ENCODE results near the gene DIAPH3. TPM values are rescaled to one million over a fixed set of nuclear protein-coding genes. Genes with fewer than 3 reads are reported as not detected.

The DIAPH3 gene
- total RNA-seq, 2 donors from 2014 or later: 7.1 to 8.0 TPM

DNA sequence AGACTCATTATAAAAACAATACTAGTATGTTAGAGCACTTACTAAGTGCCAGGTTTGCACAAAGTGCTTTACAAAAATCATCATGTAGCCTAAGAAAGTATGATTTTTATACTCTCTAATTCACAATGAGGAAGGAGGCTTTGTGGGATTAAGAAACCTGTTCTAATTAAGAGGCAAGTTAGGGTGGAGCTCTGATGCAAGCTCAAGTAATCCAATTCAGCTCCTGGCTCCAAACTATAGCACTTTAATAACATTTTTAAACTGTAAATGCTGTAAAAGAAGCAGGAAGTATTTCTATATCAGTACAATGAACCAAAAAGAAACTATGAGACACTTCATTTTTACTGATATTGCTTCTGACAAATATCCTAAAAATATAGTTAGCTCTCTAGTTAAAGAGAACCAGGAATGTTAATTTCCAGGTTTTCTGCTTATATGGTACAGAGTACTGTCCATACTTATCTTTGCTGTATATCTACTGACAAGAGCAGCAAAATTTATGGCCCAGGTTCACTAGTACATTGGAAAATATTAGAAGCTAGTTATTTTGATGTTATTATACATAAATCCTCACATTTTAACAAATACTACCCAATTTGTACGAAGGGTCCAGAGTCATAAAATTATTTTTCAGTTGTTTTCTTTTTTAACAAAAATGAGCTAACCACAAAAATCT lies 482.0 kb downstream of the DIAPH3 start:
- Histone ChIP-seq H3K36me3 (no peaks in the 10 kb centered on the region), H3K27ac (no peak overlapping the region), H3K4me1 (ENCODE audit: control insufficient read depth in 1 of 2, low read depth in 2 of 2) (no peaks in the 10 kb centered on the region), H3K9me3 (no peaks in the 10 kb centered on the region), H3K27me3 (replicated peaks; ENCODE audit: insufficient read depth) (no peaks in the 10 kb centered on the region), H3K4me3 (no peak overlapping the region)
- DNase-seq (ENCODE audit: low spot score) (no peak), ATAC-seq (ENCODE audit: insufficient number of reproducible peaks, low FRiP score, low read depth) (no peak)
- TF ChIP-seq CTCF (IDR thresholded peaks at IDR 0.05): no peak

GRCh38 chr13:59680429-59681024 lies 483.2 kb downstream of the DIAPH3 start:
- Histone ChIP-seq H3K27me3 (replicated peaks; ENCODE audit: insufficient read depth) (no peaks in the 10 kb centered on the region), H3K27ac (no peak overlapping the region), H3K4me3 (no peak overlapping the region), H3K9me3 (no peaks in the 10 kb centered on the region), H3K4me1 (ENCODE audit: control insufficient read depth in 1 of 2, low read depth in 2 of 2) (no peaks in the 10 kb centered on the region), H3K36me3 (no peaks in the 10 kb centered on the region)
- TF ChIP-seq CTCF (IDR thresholded peaks at IDR 0.05): peak; percentile 43
- DNase-seq (ENCODE audit: low spot score) (no peak), ATAC-seq (ENCODE audit: insufficient number of reproducible peaks, low FRiP score, low read depth) (no peak)

DNA sequence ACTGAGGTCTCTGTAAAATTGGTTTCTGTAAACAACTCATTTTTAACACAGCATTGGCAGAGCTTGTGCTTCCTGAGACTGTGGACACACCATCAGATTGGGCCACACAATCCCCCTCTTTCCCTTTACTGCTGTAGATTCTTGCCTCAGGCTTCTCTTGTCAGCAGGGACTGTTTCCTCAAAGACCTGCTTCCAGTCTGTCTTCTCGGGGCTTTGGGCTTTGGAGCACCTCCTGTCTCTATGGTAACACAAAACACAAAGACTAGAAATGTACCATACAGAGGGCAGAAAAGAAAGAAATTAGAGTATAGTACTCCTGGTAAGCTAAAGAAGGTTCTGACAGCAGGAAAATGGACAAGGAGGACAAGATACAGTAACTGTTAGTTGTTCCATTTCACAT lies 484.5 kb downstream of the DIAPH3 start:
- no peak for ATAC-seq (ENCODE audit: insufficient number of reproducible peaks, low FRiP score, low read depth)
- no peaks in the 10 kb centered on the region for H3K9me3 ChIP-seq
- H3K4me1 ChIP-seq (ENCODE audit: control insufficient read depth in 1 of 2, low read depth in 2 of 2): no peaks in the 10 kb centered on the region
- no peaks in the 10 kb centered on the region for H3K36me3 ChIP-seq
- no peak for DNase-seq (ENCODE audit: low spot score)
- H3K27ac ChIP-seq: no peak overlapping the region
- TF ChIP-seq CTCF (IDR thresholded peaks at IDR 0.05): no peak
- no peak overlapping the region for H3K4me3 ChIP-seq
- H3K27me3 ChIP-seq (replicated peaks; ENCODE audit: insufficient read depth): no peaks in the 10 kb centered on the region

- no peak for ATAC-seq (ENCODE audit: insufficient number of reproducible peaks, low FRiP score, low read depth)
- Histone ChIP-seq H3K27me3 (replicated peaks; ENCODE audit: insufficient read depth) (no peaks in the 10 kb centered on the region), H3K4me3 (no peak overlapping the region), H3K9me3 (no peaks in the 10 kb centered on the region), H3K4me1 (ENCODE audit: control insufficient read depth in 1 of 2, low read depth in 2 of 2) (no peaks in the 10 kb centered on the region), H3K27ac (no peak overlapping the region), H3K36me3 (no peaks in the 10 kb centered on the region)
- DNase-seq (ENCODE audit: low spot score): no peak
- peak; percentile 41 for TF ChIP-seq CTCF (IDR thresholded peaks at IDR 0.05)
Observed at GRCh38 chr13:59677966-59678814, 485.5 kb downstream of the DIAPH3 start.

GRCh38 chr13:59677430-59677829 lies 486.3 kb downstream of the DIAPH3 start:
- Histone ChIP-seq H3K27me3 (replicated peaks; ENCODE audit: insufficient read depth) (no peaks in the 10 kb centered on the region), H3K36me3 (no peaks in the 10 kb centered on the region), H3K9me3 (no peaks in the 10 kb centered on the region), H3K27ac (no peak overlapping the region), H3K4me3 (no peak overlapping the region), H3K4me1 (ENCODE audit: control insufficient read depth in 1 of 2, low read depth in 2 of 2) (no peaks in the 10 kb centered on the region)
- ATAC-seq (ENCODE audit: insufficient number of reproducible peaks, low FRiP score, low read depth): no peak
- no peak for DNase-seq (ENCODE audit: low spot score)
- TF ChIP-seq CTCF (IDR thresholded peaks at IDR 0.05): no peak

All from thoracic aorta (tissue), 2 donors.